PC-3 (cell line): Measurements from ENCODE around the gene SEC14L3. TPM values are rescaled to one million over a fixed set of nuclear protein-coding genes. Genes with fewer than 3 reads are reported as not detected.
"Not testable (repeated sequence)": the region's sequence is repeated elsewhere in the genome, so short reads cannot be mapped to it uniquely, and the experiment has no call there.

ENCODE experiments used
- ATAC-seq: fragments of 200-7000 bp; cut with Tn5 transposase; 2 replicates; pipeline ENCODE4 v1.9.1; 2020; ENCODE audit warnings: mild to moderate bottlenecking, moderate library complexity
- BruUV-seq: library from RNA; stranded (reverse); fragments of 400-500 nt; replicated peaks from 2 replicates; lab custom pipeline; 2021; lab: Mats Ljungman, UMichigan
- CTCF ChIA-PET: fragments of 300-600 bp; sonication (Branson Sonifier 250); formaldehyde crosslinking; loops from one replicate; lab custom pipeline; 2022; ENCODE audit warnings: antibody characterized with exemption; lab: Charles Lee
- POLR2A ChIA-PET: fragments of 300-600 bp; sonication (Branson Sonifier 250); formaldehyde crosslinking; loops from one replicate; lab custom pipeline; 2022; ENCODE audit warnings: antibody characterized with exemption; ENCODE audit not compliant: unreplicated experiment; lab: Charles Lee
- DNase-seq: peaks from one replicate; pipeline ENCODE4 v3.0.0-alpha.2; 2015
- H2AFZ ChIP-seq: fragments of 300-600 bp; sonication (generic); 2 replicates; pipeline ENCODE4 v1.6.0; 2016; ENCODE audit warnings: antibody characterized with exemption, low read length
- H3F3A ChIP-seq: fragments of 300-600 bp; sonication (generic); one replicate; pipeline ENCODE4 v1.6.0; 2017; ENCODE audit warnings: antibody characterized with exemption, low read length, control low read depth, mild to moderate bottlenecking; ENCODE audit not compliant: unreplicated experiment
- H3K27ac ChIP-seq: fragments of 300-600 bp; sonication (generic); 2 replicates; pipeline ENCODE4 v1.5.1; 2016; ENCODE audit warnings: mild to moderate bottlenecking, low read length
- H3K27me3 ChIP-seq: fragments of 300-600 bp; sonication (generic); 2 replicates; pipeline ENCODE4 v1.6.1; 2016; ENCODE audit warnings: low read length, mixed read lengths
- H3K36me3 ChIP-seq: fragments of 300-600 bp; sonication (generic); 2 replicates; pipeline ENCODE4 v1.6.1; 2016; ENCODE audit warnings: low read depth, mixed run types, low read length, mixed read lengths
- H3K4me1 ChIP-seq: fragments of 300-600 bp; sonication (generic); 2 replicates; pipeline ENCODE4 v1.5.1; 2016; ENCODE audit warnings: low read length; ENCODE audit not compliant: insufficient read depth
- H3K4me2 ChIP-seq: fragments of 300-600 bp; sonication (generic); 2 replicates; pipeline ENCODE4 v1.6.0; 2016; ENCODE audit warnings: low read length
- H3K4me3 ChIP-seq: fragments of 300-600 bp; sonication (generic); 2 replicates; pipeline ENCODE4 v1.5.1; 2016; ENCODE audit warnings: mild to moderate bottlenecking, low read length, mixed read lengths
- H3K79me2 ChIP-seq: fragments of 300-600 bp; sonication (generic); 2 replicates; pipeline ENCODE4 v1.6.1; 2017; ENCODE audit warnings: low read length, mixed read lengths
- H3K9ac ChIP-seq: fragments of 300-600 bp; sonication (generic); 2 replicates; pipeline ENCODE4 v1.6.0; 2016; ENCODE audit warnings: mild to moderate bottlenecking, low read length
- H3K9me2 ChIP-seq: fragments of 300-600 bp; sonication (generic); replicated peaks from 2 replicates; pipeline ENCODE4 v1.6.1; 2016; ENCODE audit warnings: mixed run types, low read length, mixed read lengths
- H3K9me3 ChIP-seq: fragments of 300-600 bp; sonication (generic); 2 replicates; pipeline ENCODE4 v1.6.1; 2016; ENCODE audit warnings: low read length, mixed read lengths
- H4K20me1 ChIP-seq: fragments of 300-600 bp; sonication (generic); 2 replicates; pipeline ENCODE4 v1.6.1; 2016; ENCODE audit warnings: low read length, mixed read lengths
- CTCF ChIP-seq: fragments of 300-600 bp; sonication (generic); conservative IDR thresholded peaks from 2 replicates; pipeline ENCODE4 v1.5.1; 2017; ENCODE audit warnings: antibody characterized with exemption, low read depth, mild to moderate bottlenecking, low read length
- EZH2 ChIP-seq: fragments of 300-600 bp; sonication (generic); IDR thresholded peaks from one replicate; pipeline ENCODE4 v1.6.1; 2017; ENCODE audit warnings: antibody characterized with exemption, mild to moderate bottlenecking, low read length; ENCODE audit not compliant: unreplicated experiment
- EZH2phosphoT487 ChIP-seq: fragments of 300-600 bp; sonication (generic); IDR thresholded peaks from 2 replicates; pipeline ENCODE4 v1.6.1; 2018; ENCODE audit warnings: mild to moderate bottlenecking, antibody characterized with exemption, low read length, borderline replicate concordance
- intact Hi-C: fragments of 100-400 bp; cut with micrococcal nuclease; formaldehyde crosslinking; loops from 2 replicates; pipeline ENCODE4 v1.9.0; 2023
- total RNA-seq: library from RNA; depleted of rRNA; stranded (reverse); fragments of >200 nt; gene quantifications from 2 replicates; pipeline ENCODE4 v1.2.3, GENCODE V29; 2014

The SEC14L3 gene
- total RNA-seq, 1 experiment from 2014 or later: not detected

- Histone ChIP-seq H3K79me2 (no peaks in the 10 kb centered on the region), H3K9me3 (no peaks in the 10 kb centered on the region), H3K27ac (no peak overlapping the region), H3K4me1 (no peaks in the 10 kb centered on the region), H4K20me1 (no peaks in the 10 kb centered on the region), H3K9ac (no peak overlapping the region), H2AFZ (no peak overlapping the region), H3F3A (no peaks in the 10 kb centered on the region), H3K27me3 (no peaks in the 10 kb centered on the region), H3K36me3 (no peaks in the 10 kb centered on the region), H3K4me3 (no peak overlapping the region), H3K9me2 (no peaks in the 10 kb centered on the region), H3K4me2 (no peak overlapping the region)
- CTCF ChIA-PET: no interaction called here
- intact Hi-C loops: no loop called here
- POLR2A ChIA-PET: no interaction called here
- no peak for ATAC-seq
- DNase-seq: no peak
- no peak for TF ChIP-seq CTCF
- no peak for TF ChIP-seq EZH2phosphoT487
- no peak for TF ChIP-seq EZH2
- BruUV-seq: no TSS peak
Observed at GRCh38 chr22:30452861-30453260, 19.0 kb downstream of the SEC14L3 start.

GRCh38 chr22:30451488-30451887, 20.3 kb downstream of the SEC14L3 start:
- H4K20me1 ChIP-seq, H3K79me2 ChIP-seq, ATAC-seq, H2AFZ ChIP-seq, intact Hi-C loops, H3K9me3 ChIP-seq, H3K9ac ChIP-seq, CTCF ChIA-PET, H3K4me2 ChIP-seq, DNase-seq, H3F3A ChIP-seq, H3K4me1 ChIP-seq, H3K9me2 ChIP-seq, H3K36me3 ChIP-seq, H3K27ac ChIP-seq, BruUV-seq, H3K4me3 ChIP-seq, H3K27me3 ChIP-seq, POLR2A ChIA-PET: not testable (repeated sequence)

GRCh38 chr22:30447656-30448055, 24.2 kb downstream of the SEC14L3 start:
- Histone ChIP-seq H3K9me2 (no peaks in the 10 kb centered on the region), H4K20me1 (no peaks in the 10 kb centered on the region), H3K9ac (no peak overlapping the region), H3F3A (no peaks in the 10 kb centered on the region), H3K36me3 (no peaks in the 10 kb centered on the region), H3K79me2 (no peaks in the 10 kb centered on the region), H3K27ac (no peak overlapping the region), H3K4me3 (no peak overlapping the region), H3K4me1 (peaks cover 5% of the 10 kb centered on the region), H3K27me3 (no peaks in the 10 kb centered on the region), H3K9me3 (no peaks in the 10 kb centered on the region), H3K4me2 (no peak overlapping the region), H2AFZ (no peak overlapping the region)
- ATAC-seq (no peak), DNase-seq (no peak)
- CTCF ChIA-PET: no interaction called here
- BruUV-seq: no TSS peak
- POLR2A ChIA-PET: no interaction called here
- intact Hi-C loops: loop anchor here (10.0 kb wide), 1 partner anchor 157 kb away; the partner anchor contains the start of gene TCN2
- no peak for TF ChIP-seq CTCF
- no peak for TF ChIP-seq EZH2
- no peak for TF ChIP-seq EZH2phosphoT487
